H1 (cell line): ENCODE measurements around the gene CYP4F3. TPM values are rescaled to one million over a fixed set of nuclear protein-coding genes. Genes with fewer than 3 reads are reported as not detected.

ENCODE experiments used
- CTCF ChIA-PET: fragments of 300-600 bp; sonication (Branson Sonifier 250); formaldehyde crosslinking; loops from one replicate; lab custom pipeline; 2021; ENCODE audit not compliant: partially characterized antibody; lab: Charles Lee
- POLR2A ChIA-PET: fragments of 300-600 bp; sonication (Branson Sonifier 250); formaldehyde crosslinking; loops from one replicate; lab custom pipeline; 2021; ENCODE audit warnings: inconsistent platforms; ENCODE audit not compliant: partially characterized antibody; lab: Charles Lee
- DNase-seq, 2 experiments: peaks; one replicate each; pipeline versions ENCODE4 v3.0.0 to v3.0.0-alpha.2; 2010 to 2022; ENCODE audit warnings: low spot score in 2 of 2, low read depth in 1 of 2, mixed read lengths in 1 of 2
- FAIRE-seq: peaks from 2 replicates; lab custom pipeline; 2011; peaks lifted over from hg19 to GRCh38; lab: Jason Lieb, UNC
- H2AFZ ChIP-seq: 2 replicates; pipeline ENCODE4 v1.8.1; 2012; ENCODE audit warnings: low read length, inconsistent platforms
- H2AK5ac ChIP-seq: 2 replicates; pipeline ENCODE4 v1.6.1; 2013; ENCODE audit warnings: low read depth, low read length
- H2BK120ac ChIP-seq: replicated peaks from 2 replicates; pipeline ENCODE3; 2013; ENCODE audit warnings: low read depth, low read length, inconsistent platforms
- H2BK12ac ChIP-seq: 2 replicates; pipeline ENCODE4 v1.6.1; 2013; ENCODE audit warnings: low read depth, low read length
- H2BK15ac ChIP-seq: 2 replicates; pipeline ENCODE4 v1.6.1; 2013; ENCODE audit warnings: low read length
- H2BK20ac ChIP-seq: 2 replicates; pipeline ENCODE4 v1.6.1; 2013; ENCODE audit warnings: low read length
- H2BK5ac ChIP-seq: 2 replicates; pipeline ENCODE4 v1.6.1; 2013; ENCODE audit warnings: low read depth, low read length
- H3K14ac ChIP-seq: 2 replicates; pipeline ENCODE4 v1.6.1; 2013; ENCODE audit warnings: inconsistent platforms; ENCODE audit not compliant: insufficient read length
- H3K18ac ChIP-seq: 2 replicates; pipeline ENCODE4 v1.6.1; 2013; ENCODE audit warnings: low read length; ENCODE audit errors: extremely low read depth
- H3K23ac ChIP-seq: 2 replicates; pipeline ENCODE4 v1.6.1; 2013; ENCODE audit warnings: inconsistent platforms; ENCODE audit not compliant: insufficient read length
- H3K23me2 ChIP-seq: 2 replicates; pipeline ENCODE4 v1.6.1; 2013; ENCODE audit warnings: low read depth, low read length
- H3K27ac ChIP-seq: 2 replicates; pipeline ENCODE4 v1.6.1; 2011; ENCODE audit warnings: low read depth, low read length, inconsistent platforms
- H3K27me3 ChIP-seq, 4 experiments: replicated peaks in 1 of 4; 1 replicate in 1 of 4; 2 replicates in 3 of 4; pipeline versions ENCODE4 v1.6.1 to v1.8.1; 2011 to 2013; ENCODE audit warnings: low read length in 3 of 4, mild to moderate bottlenecking in 3 of 4, inconsistent platforms in 2 of 4, mixed read lengths in 2 of 4, moderate library complexity in 1 of 4; ENCODE audit not compliant: control insufficient read depth in 3 of 4, insufficient read depth in 3 of 4; ENCODE audit errors: extremely low read depth in 1 of 4
- H3K36me3 ChIP-seq, 4 experiments: 2 replicates each; pipeline versions ENCODE4 v1.6.1 to v1.8.1; 2011 to 2013; ENCODE audit warnings: mild to moderate bottlenecking in 4 of 4, low read length in 3 of 4, moderate library complexity in 2 of 4, control low read depth in 1 of 4, inconsistent platforms in 1 of 4; ENCODE audit not compliant: insufficient read depth in 4 of 4, control insufficient read depth in 2 of 4
- H3K4ac ChIP-seq: replicated peaks from 2 replicates; pipeline ENCODE3; 2013; ENCODE audit warnings: low read length, low read depth, mixed read lengths, inconsistent platforms; ENCODE audit not compliant: insufficient read length
- H3K4me1 ChIP-seq, 4 experiments: replicated peaks in 1 of 4; 1 replicate in 1 of 4; 2 replicates in 3 of 4; pipeline versions ENCODE4 v1.6.1 to v1.8.1; 2011 to 2013; ENCODE audit warnings: low read length in 3 of 4, inconsistent platforms in 2 of 4, mixed read lengths in 1 of 4; ENCODE audit not compliant: insufficient read depth in 4 of 4, control insufficient read depth in 3 of 4
- H3K4me2 ChIP-seq, 2 experiments: 2 replicates each; pipeline versions ENCODE4 v1.6.1 to v1.8.1; 2011 to 2013; ENCODE audit warnings: low read depth in 2 of 2, low read length in 2 of 2, control low read depth in 1 of 2, inconsistent platforms in 1 of 2, mild to moderate bottlenecking in 1 of 2; ENCODE audit not compliant: insufficient read depth in 1 of 2
- H3K4me3 ChIP-seq, 4 experiments: fragments of 200-600, 300-600 bp in 1 of 4; sonication (generic), shearing (Covaris generic), sonication (Bioruptor Twin) in 1 of 4; 2 replicates each; pipeline versions ENCODE4 v1.5.1 to v1.8.1; 2011 to 2016; ENCODE audit warnings: low read length in 4 of 4, low read depth in 3 of 4, control low read depth in 2 of 4, inconsistent platforms in 2 of 4, mild to moderate bottlenecking in 2 of 4, mixed read lengths in 1 of 4, moderate library complexity in 1 of 4; ENCODE audit not compliant: insufficient read depth in 2 of 4; ENCODE audit errors: extremely low read depth in 1 of 4
- H3K56ac ChIP-seq: replicated peaks from 2 replicates; pipeline ENCODE3; 2013; ENCODE audit warnings: low read depth, mild to moderate bottlenecking, mixed read lengths, low read length, inconsistent platforms; ENCODE audit not compliant: insufficient read length
- H3K79me1 ChIP-seq: 2 replicates; pipeline ENCODE4 v1.6.1; 2013; ENCODE audit warnings: low read depth, low read length, control low read depth
- H3K79me2 ChIP-seq, 2 experiments: 2 replicates each; pipeline versions ENCODE4 v1.6.1 to v1.8.1; 2012 to 2013; ENCODE audit warnings: low read length in 2 of 2, mild to moderate bottlenecking in 2 of 2, inconsistent platforms in 1 of 2; ENCODE audit not compliant: insufficient read depth in 2 of 2, control insufficient read depth in 1 of 2
- H3K9ac ChIP-seq, 4 experiments: replicated peaks in 1 of 4; 1 replicate in 1 of 4; 2 replicates in 3 of 4; pipeline versions ENCODE4 v1.6.1 to v1.8.1; 2011 to 2013; ENCODE audit warnings: low read depth in 3 of 4, low read length in 3 of 4, control low read depth in 2 of 4, mild to moderate bottlenecking in 2 of 4, moderate library complexity in 2 of 4, inconsistent platforms in 1 of 4; ENCODE audit errors: extremely low read depth in 1 of 4
- H3K9me3 ChIP-seq, 2 experiments: 2 replicates each; pipeline versions ENCODE4 v1.6.1 to v1.8.1; 2012 to 2013; ENCODE audit warnings: mild to moderate bottlenecking in 2 of 2, moderate library complexity in 2 of 2, control low read depth in 1 of 2, inconsistent platforms in 1 of 2, low read depth in 1 of 2, low read length in 1 of 2, mixed read lengths in 1 of 2; ENCODE audit not compliant: insufficient read depth in 2 of 2
- H4K20me1 ChIP-seq, 2 experiments: replicated peaks in 1 of 2; 2 replicates each; pipeline versions ENCODE3 to v1.8.1; 2011 to 2013; ENCODE audit warnings: inconsistent platforms in 2 of 2, low read length in 2 of 2, mild to moderate bottlenecking in 1 of 2; ENCODE audit not compliant: insufficient read depth in 2 of 2, control insufficient read depth in 1 of 2
- H4K5ac ChIP-seq: 2 replicates; pipeline ENCODE4 v1.6.1; 2013; ENCODE audit warnings: low read length, low read depth, mixed read lengths, inconsistent platforms; ENCODE audit not compliant: insufficient read length
- H4K8ac ChIP-seq: 2 replicates; pipeline ENCODE4 v1.8.0; 2013; ENCODE audit warnings: mild to moderate bottlenecking, moderate library complexity, low read length, inconsistent platforms; ENCODE audit not compliant: insufficient read depth; ENCODE audit errors: extremely low read depth
- H4K91ac ChIP-seq: replicated peaks from 2 replicates; pipeline ENCODE3; 2013; ENCODE audit warnings: low read length, mixed read lengths, inconsistent platforms; ENCODE audit not compliant: insufficient read length
- ASH2L ChIP-seq: fragments of 200-600, 300-600 bp; sonication (generic); IDR thresholded peaks from one replicate; pipeline ENCODE4 v1.7.1; 2017; ENCODE audit warnings: low read length
- BRCA1 ChIP-seq: IDR thresholded peaks from 2 replicates; pipeline ENCODE4 v1.6.1; 2012; ENCODE audit warnings: low read depth, low read length, improper control_type of control experiment
- CBX8 ChIP-seq: fragments of 300-800, 300-1000 bp; sonication (generic); IDR thresholded peaks from 2 replicates; pipeline ENCODE4 v1.7.1; 2016; ENCODE audit warnings: low read depth, low read length, borderline replicate concordance
- CHD1 ChIP-seq: IDR thresholded peaks from 2 replicates; pipeline ENCODE4 v1.6.1; 2012; ENCODE audit warnings: low read depth, low read length, improper control_type of control experiment
- EZH2 ChIP-seq: fragments of 200-600 bp; sonication (generic); IDR thresholded peaks from 2 replicates; pipeline ENCODE4 v1.7.1; 2012; ENCODE audit warnings: low read depth, mild to moderate bottlenecking, moderate library complexity, low read length, inconsistent platforms; ENCODE audit not compliant: severe bottlenecking
- GTF2F1 ChIP-seq: IDR thresholded peaks from 2 replicates; pipeline ENCODE4 v1.6.1; 2012; ENCODE audit warnings: low read depth, low read length, improper control_type of control experiment, borderline replicate concordance
- HDAC6 ChIP-seq: IDR thresholded peaks from one replicate; pipeline ENCODE4 v1.7.1; 2012; ENCODE audit warnings: low read depth, mild to moderate bottlenecking, inconsistent platforms, low read length, moderate library complexity
- POU5F1 ChIP-seq: IDR thresholded peaks from 2 replicates; pipeline ENCODE4 v1.6.1; 2011; ENCODE audit warnings: low read depth, mild to moderate bottlenecking, low read length, moderate library complexity
- RFX5 ChIP-seq: IDR thresholded peaks from 2 replicates; pipeline ENCODE4 v1.6.1; 2011; ENCODE audit warnings: low read depth, low read length, improper control_type of control experiment, borderline replicate concordance
- RXRA ChIP-seq: IDR thresholded peaks from 2 replicates; pipeline ENCODE4 v1.6.1; 2011; ENCODE audit warnings: low read depth, mild to moderate bottlenecking, low read length, moderate library complexity; ENCODE audit not compliant: insufficient read depth
- SP2 ChIP-seq: IDR thresholded peaks from 2 replicates; pipeline ENCODE4 v1.6.1; 2012; ENCODE audit warnings: mild to moderate bottlenecking, low read length, inconsistent platforms
- TAF1 ChIP-seq: IDR thresholded peaks from 2 replicates; pipeline ENCODE4 v1.6.1; 2011; ENCODE audit warnings: mild to moderate bottlenecking, low read depth, low read length
- YY1 ChIP-seq: IDR thresholded peaks from 2 replicates; pipeline ENCODE4 v1.6.1; 2011; ENCODE audit warnings: low read depth, mild to moderate bottlenecking, low read length
- WGBS, 2 experiments: shearing (Covaris generic) in 1 of 2; methylation state at CpG; one replicate each; pipeline versions ENCODE4 v1.1.6 to v1.1.7; 2013 to 2015; ENCODE audit warnings: low lambda C conversion rate in 2 of 2, mixed read lengths in 2 of 2, inconsistent platforms in 1 of 2, low coverage in 1 of 2, missing lambda C conversion rate in 1 of 2; ENCODE audit not compliant: insufficient replicate concordance in 2 of 2, insufficient coverage in 1 of 2, insufficient read length in 1 of 2; ENCODE audit errors: extremely low coverage in 1 of 2, missing lambda C conversion rate in 1 of 2; 5-methylcytosine and 5-hydroxymethylcytosine counted together
- polyA plus RNA-seq, 7 experiments: library from polyadenylated mRNA; depleted of rRNA in 3 of 7; stranded (reverse) in 5 of 7; unstranded in 2 of 7; fragments of >200 nt in 5 of 7; fragments of 200-250 nt in 2 of 7; gene quantifications; 1 replicate in 5 of 7; 2 replicates in 1 of 7; 4 replicates in 1 of 7; pipeline versions ENCODE4 v1.2.1 to v1.2.3, GENCODE V29; 2011 to 2013; ENCODE audit warnings: missing spikeins in 2 of 7, mixed read lengths in 2 of 7
- total RNA-seq: library from RNA; stranded (reverse); fragmentation: NEBNext Ultra II Directional; extraction: Animal tissue kit (Norgen Biotek cat#: 25700); gene quantifications from 2 replicates; pipeline ENCODE4 v1.2.1, GENCODE V29; 2021
- TF ChIP-seq, protein P1 (sequence below): IDR thresholded peaks from 2 replicates; pipeline ENCODE4 v1.6.1; 2012; ENCODE audit warnings: inconsistent platforms

The CYP4F3 gene
- total and polyA plus RNA-seq, 2 of the 8 experiments (the other 6 are each of a cell fraction or from before 2014, with no cell fraction given): not detected

DNA sequence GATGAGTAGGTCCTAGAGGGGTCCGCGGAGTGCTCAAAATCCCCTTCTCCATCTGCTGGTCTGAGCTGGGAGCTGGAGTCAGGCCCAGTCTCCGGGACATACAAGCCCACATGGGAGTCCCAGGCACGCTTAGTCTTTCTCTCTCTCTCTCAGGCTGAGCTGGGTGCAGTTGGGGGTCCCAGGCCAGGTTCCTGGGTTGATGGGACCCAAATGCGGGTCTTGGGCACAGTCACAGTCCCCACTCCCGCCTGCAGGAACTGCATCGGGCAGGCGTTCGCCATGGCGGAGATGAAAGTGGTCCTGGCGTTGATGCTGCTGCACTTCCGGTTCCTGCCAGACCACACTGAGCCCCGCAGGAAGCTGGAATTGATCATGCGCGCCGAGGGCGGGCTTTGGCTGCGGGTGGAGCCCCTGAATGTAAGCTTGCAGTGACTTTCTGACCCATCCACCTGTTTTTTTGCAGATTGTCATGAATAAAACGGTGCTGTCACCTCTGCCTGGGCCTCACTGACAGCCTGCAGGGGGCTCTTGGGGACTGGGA is 56.0 kb downstream of the CYP4F3 start:
- Histone ChIP-seq H4K20me1 (no peaks in the 10 kb centered on the region), H3K9me3 (peaks cover 44 to 49% of the 10 kb centered on the region in 2 experiments), H2BK5ac (no peak overlapping the region), H2BK20ac (no peak overlapping the region), H2BK15ac (no peak overlapping the region), H3K56ac (no peak overlapping the region), H3K36me3 (no peaks in the 10 kb centered on the region), H4K8ac (no peak overlapping the region), H4K91ac (no peak overlapping the region), H3K9ac (no peak overlapping the region), H2BK120ac (no peak overlapping the region), H2BK12ac (no peak overlapping the region), H3K79me1 (no peaks in the 10 kb centered on the region), H3K79me2 (no peaks in the 10 kb centered on the region), H3K18ac (no peak overlapping the region), H3K4me1 (no peaks in the 10 kb centered on the region), H2AK5ac (no peak overlapping the region), H4K5ac (no peak overlapping the region), H3K23ac (no peak overlapping the region), H3K4me3 (no peak overlapping the region), H2AFZ (no peak overlapping the region), H3K4me2 (no peak overlapping the region), H3K4ac (no peak overlapping the region), H3K14ac (no peak overlapping the region), H3K23me2 (no peaks in the 10 kb centered on the region), H3K27ac (no peak overlapping the region), H3K27me3 (no peaks in the 10 kb centered on the region)
- ChIA-PET POLR2A (no interaction called here), CTCF (no interaction called here)
- TF ChIP-seq BRCA1 (no peak), RXRA (no peak), SP2 (no peak), POU5F1 (no peak), CBX8 (no peak), HDAC6 (no peak), EZH2 (no peak), RFX5 (no peak), CHD1 (no peak), TAF1 (no peak), ASH2L (no peak), GTF2F1 (no peak), YY1 (no peak)
- TF ChIP-seq, protein P1, sequence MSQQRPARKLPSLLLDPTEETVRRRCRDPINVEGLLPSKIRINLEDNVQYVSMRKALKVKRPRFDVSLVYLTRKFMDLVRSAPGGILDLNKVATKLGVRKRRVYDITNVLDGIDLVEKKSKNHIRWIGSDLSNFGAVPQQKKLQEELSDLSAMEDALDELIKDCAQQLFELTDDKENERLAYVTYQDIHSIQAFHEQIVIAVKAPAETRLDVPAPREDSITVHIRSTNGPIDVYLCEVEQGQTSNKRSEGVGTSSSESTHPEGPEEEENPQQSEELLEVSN: no peak
- DNase-seq: no peak
- no peak for FAIRE-seq
- 81% methylated on average over 16 of the region's 19 CpGs; no CpG with 5 or more reads in 1 of the 2 experiments for WGBS, 2 experiments
